CD4-positive, alpha-beta memory T cell (primary cell): ENCODE measurements around the gene PARD3B. TPM values are rescaled to one million over a fixed set of nuclear protein-coding genes. Genes with fewer than 3 reads are reported as not detected.

Experiments
- CTCF ChIA-PET: fragments of 350-600 bp; sonication (Branson Sonifier 250); formaldehyde crosslinking; loops from one replicate; lab custom pipeline; 2021; ENCODE audit warnings: inconsistent platforms; ENCODE audit not compliant: partially characterized antibody; lab: Charles Lee
- POLR2A ChIA-PET: fragments of 350-600 bp; sonication (Branson Sonifier 250); formaldehyde crosslinking; loops from one replicate; lab custom pipeline; 2021; ENCODE audit not compliant: partially characterized antibody; lab: Charles Lee
- DNase-seq, 5 donors: peaks; one replicate each; pipeline versions ENCODE4 v3.0.0 to v3.0.0-alpha.2; 2020 to 2022; ENCODE audit warnings: mixed read lengths in 1 of 5
- H3K27ac ChIP-seq: one replicate; pipeline ENCODE4 v1.7.0; 2013; ENCODE audit warnings: low read depth, low read length
- H3K27me3 ChIP-seq: 2 replicates; pipeline ENCODE4 v1.7.0; 2013; ENCODE audit warnings: mild to moderate bottlenecking, low read length, moderate library complexity; ENCODE audit not compliant: insufficient read depth
- H3K36me3 ChIP-seq: 2 replicates; pipeline ENCODE4 v1.7.0; 2013; ENCODE audit warnings: mild to moderate bottlenecking, low read length, moderate library complexity; ENCODE audit not compliant: insufficient read depth
- H3K4me1 ChIP-seq: 2 replicates; pipeline ENCODE4 v1.7.0; 2013; ENCODE audit warnings: mild to moderate bottlenecking, low read length, moderate library complexity; ENCODE audit not compliant: insufficient read depth
- H3K4me3 ChIP-seq, 2 donors: one replicate each; pipeline ENCODE4 v1.7.0; 2013; ENCODE audit warnings: low read length in 2 of 2, mild to moderate bottlenecking in 1 of 2
- H3K9me3 ChIP-seq, 2 donors: one replicate each; pipeline ENCODE4 v1.7.0; 2013; ENCODE audit warnings: low read length in 2 of 2, control low read depth in 1 of 2; ENCODE audit not compliant: control insufficient read depth in 1 of 2
- H3K27ac Mint-ChIP-seq, 7 donors: one replicate each; pipeline ENCODE4 v1.8.0; 2020 to 2021; ENCODE audit warnings: mixed read lengths in 7 of 7, mild to moderate bottlenecking in 6 of 7, inconsistent platforms in 3 of 7, moderate library complexity in 3 of 7
- H3K27me3 Mint-ChIP-seq, 2 donors: one replicate each; pipeline ENCODE4 v1.8.0; 2020 to 2021; ENCODE audit warnings: mixed read lengths in 2 of 2
- H3K36me3 Mint-ChIP-seq, 2 donors: one replicate each; pipeline ENCODE4 v1.8.0; 2020 to 2021; ENCODE audit warnings: mixed read lengths in 2 of 2, inconsistent platforms in 1 of 2, mild to moderate bottlenecking in 1 of 2
- H3K4me1 Mint-ChIP-seq, 4 donors: one replicate each; pipeline ENCODE4 v1.8.0; 2020 to 2021; ENCODE audit warnings: mixed read lengths in 4 of 4, mild to moderate bottlenecking in 1 of 4
- H3K4me3 Mint-ChIP-seq, 8 donors: one replicate each; pipeline ENCODE4 v1.8.0; 2020 to 2021; ENCODE audit warnings: mixed read lengths in 8 of 8, mild to moderate bottlenecking in 7 of 8, moderate library complexity in 6 of 8, inconsistent platforms in 3 of 8
- H3K9me3 Mint-ChIP-seq, 8 donors: one replicate each; pipeline ENCODE4 v1.8.0; 2020 to 2021; ENCODE audit warnings: mixed read lengths in 8 of 8, mild to moderate bottlenecking in 5 of 8, inconsistent platforms in 3 of 8, moderate library complexity in 1 of 8
- intact Hi-C: fragments of 100-400 bp; cut with micrococcal nuclease; formaldehyde crosslinking; loops from one replicate; pipeline ENCODE4 v1.15.1; 2023
- polyA plus RNA-seq, 2 donors: library from polyadenylated mRNA; unstranded; fragments of 300-500 nt; fragmentation: Illumina TruSeq; gene quantifications; one replicate each; pipeline ENCODE4 v1.2.3, GENCODE V29; 2021
- total RNA-seq, 2 experiments: library from RNA; stranded (reverse); gene quantifications; one replicate each; pipeline ENCODE4 v1.2.3, GENCODE V29; 2021

The PARD3B gene
- total and polyA plus RNA-seq, 4 experiments from 2014 or later, result 0.44 to 1.3 (median 1.2) TPM; not detected in 1

- Mint-ChIP-seq H3K27ac (no peak overlapping the region), H3K9me3 (peaks cover 0 to 2% (median 0%) of the 10 kb centered on the region in 8 donors), H3K4me1 (peaks cover 3 to 7% (median 4%) of the 10 kb centered on the region in 4 donors), H3K4me3 (no peak overlapping the region), H3K36me3 (no peaks in the 10 kb centered on the region), H3K27me3 (peaks cover 4 to 9% of the 10 kb centered on the region in 2 donors)
- ChIA-PET POLR2A (no interaction called here), CTCF (no interaction called here)
- no peak for DNase-seq
- Histone ChIP-seq H3K27ac (no peak overlapping the region), H3K27me3 (no peaks in the 10 kb centered on the region), H3K9me3 (no peaks in the 10 kb centered on the region), H3K36me3 (no peaks in the 10 kb centered on the region), H3K4me3 (no peak overlapping the region), H3K4me1 (no peaks in the 10 kb centered on the region)
- intact Hi-C loops, result no loop called here
These were observed 986.3 kb downstream of the PARD3B start for GRCh38 chr2:205531489-205532148.

GRCh38 chr2:205535001-205535400 is 989.7 kb downstream of the PARD3B start:
- ChIA-PET POLR2A (no interaction called here), CTCF (no interaction called here)
- no peak for DNase-seq

GRCh38 chr2:205539603-205540002 is 994.3 kb downstream of the PARD3B start:
- POLR2A ChIA-PET, result no interaction called here
- intact Hi-C loops, result no loop called here
- H3K27me3 Mint-ChIP-seq, result peaks cover 0 to 5% of the 10 kb centered on the region in 2 donors
- no peaks in the 10 kb centered on the region for H3K36me3 Mint-ChIP-seq
- peaks cover 5% of the 10 kb centered on the region for H3K4me1 ChIP-seq
- H3K27ac Mint-ChIP-seq, result no peak overlapping the region
- CTCF ChIA-PET, result no interaction called here
- H3K4me3 Mint-ChIP-seq, result peak overlapping the region in 6 of 8 donors; percentile 8 to 41 (median 26)
- no peaks in the 10 kb centered on the region for H3K9me3 ChIP-seq
- no peaks in the 10 kb centered on the region for H3K9me3 Mint-ChIP-seq
- H3K27ac ChIP-seq, result no peak overlapping the region
- H3K27me3 ChIP-seq, result no peaks in the 10 kb centered on the region
- no peak for DNase-seq
- H3K4me3 ChIP-seq, result no peak overlapping the region
- no peaks in the 10 kb centered on the region for H3K36me3 ChIP-seq
- peaks cover 11 to 19% (median 17%) of the 10 kb centered on the region in 4 donors for H3K4me1 Mint-ChIP-seq

More at GRCh38 chr2:205535001-205535400, 989.7 kb downstream of the PARD3B start:
- no peak overlapping the region for H3K27ac Mint-ChIP-seq
- H3K36me3 Mint-ChIP-seq, result no peaks in the 10 kb centered on the region
- Histone ChIP-seq H3K4me1 (no peaks in the 10 kb centered on the region), H3K27me3 (no peaks in the 10 kb centered on the region), H3K9me3 (no peaks in the 10 kb centered on the region), H3K27ac (no peak overlapping the region), H3K4me3 (no peak overlapping the region), H3K36me3 (no peaks in the 10 kb centered on the region)
- intact Hi-C loops, result no loop called here
- peaks cover 4 to 9% (median 6%) of the 10 kb centered on the region in 4 donors for H3K4me1 Mint-ChIP-seq
- H3K9me3 Mint-ChIP-seq, result peaks cover 0 to 2% (median 0%) of the 10 kb centered on the region in 8 donors
- peaks cover 2 to 9% of the 10 kb centered on the region in 2 donors for H3K27me3 Mint-ChIP-seq
- no peak overlapping the region for H3K4me3 Mint-ChIP-seq

- Mint-ChIP-seq H3K27me3 (peaks cover 0 to 2% of the 10 kb centered on the region in 2 donors), H3K4me1 (peaks cover 11 to 19% (median 17%) of the 10 kb centered on the region in 4 donors), H3K9me3 (no peaks in the 10 kb centered on the region), H3K27ac (no peak overlapping the region), H3K36me3 (no peaks in the 10 kb centered on the region), H3K4me3 (peak overlapping the region in 7 of 8 donors; percentile 15 to 53 (median 33))
- no peak overlapping the region for H3K4me3 ChIP-seq
- intact Hi-C loops, result no loop called here
- ChIA-PET CTCF (no interaction called here), POLR2A (no interaction called here)
- H3K27ac ChIP-seq, result no peak overlapping the region
- no peak for DNase-seq
- peaks cover 5% of the 10 kb centered on the region for H3K4me1 ChIP-seq
- no peaks in the 10 kb centered on the region for H3K9me3 ChIP-seq
- no peaks in the 10 kb centered on the region for H3K27me3 ChIP-seq
- no peaks in the 10 kb centered on the region for H3K36me3 ChIP-seq
These were observed 994.8 kb downstream of the PARD3B start for GRCh38 chr2:205540036-205540435.

- Histone ChIP-seq H3K27me3 (no peaks in the 10 kb centered on the region), H3K9me3 (no peaks in the 10 kb centered on the region), H3K4me1 (peaks cover 5% of the 10 kb centered on the region), H3K27ac (no peak overlapping the region), H3K4me3 (no peak overlapping the region), H3K36me3 (no peaks in the 10 kb centered on the region)
- POLR2A ChIA-PET, result no interaction called here
- H3K36me3 Mint-ChIP-seq, result no peaks in the 10 kb centered on the region
- no peak overlapping the region for H3K4me3 Mint-ChIP-seq
- H3K9me3 Mint-ChIP-seq, result no peaks in the 10 kb centered on the region
- CTCF ChIA-PET, result no interaction called here
- no peaks in the 10 kb centered on the region for H3K27me3 Mint-ChIP-seq
- peaks cover 12 to 19% (median 17%) of the 10 kb centered on the region in 4 donors for H3K4me1 Mint-ChIP-seq
- H3K27ac Mint-ChIP-seq, result no peak overlapping the region
- DNase-seq, result no peak
- intact Hi-C loops, result no loop called here
These were observed 998.1 kb downstream of the PARD3B start for GRCh38 chr2:205543262-205543843.

GRCh38 chr2:205543937-205544702 is 998.8 kb downstream of the PARD3B start:
- H3K27ac ChIP-seq, result no peak overlapping the region
- H3K36me3 ChIP-seq, result no peaks in the 10 kb centered on the region
- no peak overlapping the region for H3K4me3 Mint-ChIP-seq
- H3K4me1 ChIP-seq, result peaks cover 5% of the 10 kb centered on the region
- ChIA-PET POLR2A (no interaction called here), CTCF (no interaction called here)
- H3K4me1 Mint-ChIP-seq, result peaks cover 12 to 18% (median 16%) of the 10 kb centered on the region in 4 donors
- DNase-seq, result no peak
- no peaks in the 10 kb centered on the region for H3K27me3 ChIP-seq
- H3K9me3 ChIP-seq, result no peaks in the 10 kb centered on the region
- H3K9me3 Mint-ChIP-seq, result no peaks in the 10 kb centered on the region
- H3K36me3 Mint-ChIP-seq, result no peaks in the 10 kb centered on the region
- H3K4me3 ChIP-seq, result no peak overlapping the region
- H3K27ac Mint-ChIP-seq, result no peak overlapping the region
- H3K27me3 Mint-ChIP-seq, result no peaks in the 10 kb centered on the region
- intact Hi-C loops, result no loop called here
